GM19468 (cell line): ENCODE data around the gene SSB.
"Not testable (repeated sequence)": the region's sequence is repeated elsewhere in the genome, so short reads cannot be mapped to it uniquely, and the experiment has no call there.

ENCODE experiments used
- ATAC-seq: cut with Tn5 transposase; IDR thresholded peaks from one replicate; pipeline ENCODE4 v1.9.1; 2021; ENCODE audit warnings: mild to moderate bottlenecking, moderate library complexity, moderate number of reproducible peaks; ENCODE audit not compliant: unreplicated experiment; ENCODE audit errors: extremely low read depth

Gene SSB

DNA sequence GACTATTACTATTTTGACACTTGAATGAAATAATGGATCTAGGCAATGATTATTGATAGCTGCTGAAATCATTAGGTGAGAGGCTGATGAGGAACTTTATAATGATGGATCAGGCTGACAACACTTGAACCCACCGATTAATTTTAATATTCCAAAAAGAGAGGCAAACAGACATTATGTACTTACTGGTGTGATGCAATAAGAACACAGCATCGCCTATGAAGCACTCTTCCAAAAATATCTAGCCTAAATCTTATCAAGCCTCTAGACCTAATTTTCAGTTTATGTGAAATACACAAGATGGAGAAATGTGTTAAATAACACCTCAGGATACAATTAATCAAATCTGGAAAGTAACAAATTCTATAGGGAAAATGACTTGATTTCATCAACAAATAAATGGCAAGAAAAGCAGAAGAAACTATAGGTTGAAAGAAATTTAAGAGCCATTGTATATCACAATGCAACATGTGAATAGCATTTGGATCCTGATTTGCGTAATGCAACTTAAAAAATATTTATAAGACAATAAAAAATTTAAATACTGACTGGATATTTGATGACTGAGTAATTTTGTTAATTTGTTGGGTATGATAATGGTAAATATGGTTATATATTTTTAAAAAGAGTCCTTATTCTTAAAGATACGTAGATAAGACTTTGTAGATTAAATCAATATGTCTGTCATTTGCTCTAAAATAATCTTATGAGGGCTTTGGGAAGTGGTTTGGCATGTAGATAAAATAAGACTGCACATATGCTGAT is 17.2 kb upstream of the SSB start:
- ATAC-seq: no peak

DNA sequence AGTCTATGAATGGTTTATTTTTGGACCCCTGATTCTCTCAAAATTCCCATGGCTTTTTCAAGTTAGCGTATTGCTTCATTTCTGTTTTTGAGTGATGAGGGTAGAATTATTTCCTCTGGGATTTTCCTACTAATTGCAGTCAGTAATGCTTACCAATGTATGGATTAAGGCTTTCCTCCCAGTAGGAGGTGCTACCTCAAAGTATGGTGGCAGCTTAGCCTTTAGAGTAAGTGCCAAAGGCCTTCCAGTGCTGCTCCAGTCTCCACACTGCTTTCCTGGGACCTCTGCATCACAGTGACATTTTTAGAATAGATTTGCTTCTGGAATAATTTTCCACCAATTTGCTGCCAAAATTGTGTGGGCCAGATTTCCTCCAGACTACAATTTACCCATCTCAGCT is 16.2 kb upstream of the SSB start:
- ATAC-seq: no peak

DNA sequence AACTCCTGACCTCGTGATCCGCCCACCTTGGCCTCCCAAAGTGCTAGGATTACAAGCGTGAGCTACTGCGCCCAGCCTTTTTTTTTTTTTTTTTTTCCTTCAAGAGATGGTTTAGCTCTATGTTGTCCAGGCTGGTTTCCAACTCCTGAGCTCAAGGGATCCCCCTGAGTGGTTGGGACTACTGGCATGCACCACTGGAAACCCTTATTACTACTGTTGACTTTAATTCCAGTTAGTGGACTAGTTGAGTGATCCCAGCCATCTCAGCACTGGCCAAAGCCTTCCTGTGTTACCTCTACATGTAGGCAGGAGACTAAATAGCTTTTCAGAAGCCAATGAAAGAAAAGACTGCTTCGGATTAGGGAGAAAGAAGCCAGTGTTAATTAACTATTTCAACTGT is 8.1 kb upstream of the SSB start:
- ATAC-seq: no peak

DNA sequence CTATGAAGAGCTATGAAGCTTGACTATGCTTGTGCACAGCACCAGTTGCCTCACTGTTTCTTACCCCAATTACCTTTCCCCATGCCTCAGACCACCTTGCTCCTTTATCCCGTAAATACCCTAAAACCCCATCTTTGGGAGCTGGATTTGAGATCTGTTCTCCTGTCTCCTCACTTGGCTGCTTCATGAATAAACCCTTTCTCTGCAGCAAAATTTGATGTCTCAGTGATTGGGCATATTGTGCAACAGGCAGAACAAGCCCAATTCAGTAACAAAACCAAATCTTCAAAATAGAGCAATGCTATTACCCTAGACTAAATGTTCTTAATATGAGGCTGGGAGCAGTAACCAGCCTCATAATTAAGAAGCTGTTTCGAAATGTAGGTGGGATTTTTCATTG is 3.5 kb upstream of the SSB start:
- no peak for ATAC-seq

DNA sequence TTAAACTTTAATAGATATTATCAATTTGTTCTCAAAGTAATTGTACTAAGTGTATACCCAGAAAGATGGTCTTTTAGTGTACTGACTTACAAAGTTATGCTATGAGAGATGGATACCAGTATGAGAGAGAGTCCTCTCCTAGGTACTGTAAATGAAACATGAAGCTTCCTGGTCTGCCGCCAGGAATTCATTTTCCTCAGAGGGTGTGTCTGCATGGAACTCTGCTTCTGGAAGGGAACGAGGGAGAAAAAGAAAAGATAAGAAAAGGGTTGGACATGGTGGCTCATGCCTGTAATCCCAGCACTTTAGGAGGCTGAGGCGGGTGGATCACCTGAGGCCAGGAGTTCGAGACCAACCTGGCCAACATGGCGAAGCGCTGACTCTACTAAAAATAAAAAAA is 2.2 kb upstream of the SSB start:
- no peak for ATAC-seq

DNA sequence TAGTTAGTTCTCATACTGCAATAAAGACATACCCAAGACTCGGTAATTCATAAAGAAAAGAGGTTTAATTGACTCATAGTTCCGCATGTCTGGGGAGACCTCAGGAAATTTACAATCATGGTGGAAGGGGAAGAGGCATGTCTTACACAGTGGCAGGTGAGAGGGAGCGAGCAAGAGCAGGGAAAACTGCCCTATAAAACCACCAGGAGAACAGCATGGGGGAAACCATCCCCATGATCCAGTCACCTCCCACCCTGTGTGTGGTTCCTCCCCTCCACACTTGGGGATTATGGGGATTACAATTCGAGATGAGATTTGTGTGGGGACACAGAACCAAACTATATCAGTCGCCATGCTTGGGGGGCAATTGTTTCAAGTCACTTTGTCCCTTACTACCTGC is 1.1 kb upstream of the SSB start:
- ATAC-seq: no peak

DNA sequence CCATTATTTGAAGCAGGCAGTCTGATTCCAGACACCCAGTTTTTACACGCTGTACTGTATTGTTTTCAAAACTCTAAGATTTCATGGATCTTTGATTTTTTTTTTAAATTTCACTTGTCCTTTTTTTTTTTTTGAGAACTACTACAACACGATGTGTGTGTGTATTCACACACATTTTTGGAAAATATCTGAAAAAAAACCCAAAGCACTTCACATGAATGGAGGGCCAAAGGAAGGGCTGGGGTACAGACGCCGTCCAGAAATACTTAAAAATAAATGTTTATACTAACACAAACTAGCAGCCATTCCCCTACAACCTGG is 314 bp upstream of the SSB start:
- no peak for ATAC-seq

DNA sequence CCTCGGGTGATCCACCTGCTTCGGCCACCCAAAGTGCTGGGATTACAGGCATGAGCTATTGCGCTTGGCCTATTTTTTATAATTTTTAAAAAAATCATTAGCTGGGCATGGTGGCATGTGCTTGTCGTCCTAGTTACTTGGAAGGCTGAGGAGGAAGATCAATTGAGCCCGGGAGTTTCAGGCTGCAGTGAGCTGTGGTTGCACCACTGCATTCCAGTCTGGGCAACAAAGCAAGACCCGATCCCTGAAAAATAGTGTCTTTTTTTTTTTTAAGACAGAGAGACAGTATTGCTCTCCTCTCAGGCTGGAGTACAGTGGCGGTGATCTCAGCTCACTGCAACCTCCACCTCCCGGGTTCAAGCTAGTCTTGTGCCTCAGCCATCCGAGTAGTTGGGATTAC is 4.8 kb downstream of the SSB start:
- ATAC-seq: no peak

DNA sequence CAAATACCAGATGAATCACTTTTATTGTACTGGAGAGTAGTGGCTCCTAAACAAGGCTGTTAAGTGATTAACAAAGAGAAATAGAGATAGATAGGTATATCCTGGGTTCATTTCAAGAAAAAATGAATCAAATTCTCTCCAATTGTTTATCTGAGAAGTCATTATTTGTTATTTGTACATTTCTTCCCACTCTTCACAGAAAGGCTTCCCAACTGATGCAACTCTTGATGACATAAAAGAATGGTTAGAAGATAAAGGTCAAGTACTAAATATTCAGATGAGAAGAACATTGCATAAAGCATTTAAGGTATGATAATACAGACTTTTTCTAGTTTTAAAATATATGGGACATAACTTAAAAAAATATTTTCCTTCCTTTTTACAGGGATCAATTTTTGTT is 7.9 kb downstream of the SSB start:
- no peak for ATAC-seq

DNA sequence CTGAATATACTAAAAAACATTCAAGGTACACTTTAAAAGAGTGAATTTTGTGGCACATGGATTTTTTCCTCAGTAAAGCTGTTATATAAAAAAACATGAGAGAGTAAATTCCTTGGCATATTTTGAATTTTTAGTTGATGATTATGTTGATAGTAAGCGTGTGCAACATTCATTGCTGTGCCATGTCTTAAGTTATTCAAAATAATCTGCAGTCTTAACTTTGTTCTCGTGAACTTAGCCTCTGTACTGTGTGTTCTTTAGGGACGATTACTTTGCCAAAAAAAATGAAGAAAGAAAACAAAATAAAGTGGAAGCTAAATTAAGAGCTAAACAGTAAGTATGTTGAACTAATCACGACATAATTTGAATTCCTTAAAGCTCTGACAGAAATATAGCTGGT is 9.6 kb downstream of the SSB start:
- ATAC-seq: no peak

DNA sequence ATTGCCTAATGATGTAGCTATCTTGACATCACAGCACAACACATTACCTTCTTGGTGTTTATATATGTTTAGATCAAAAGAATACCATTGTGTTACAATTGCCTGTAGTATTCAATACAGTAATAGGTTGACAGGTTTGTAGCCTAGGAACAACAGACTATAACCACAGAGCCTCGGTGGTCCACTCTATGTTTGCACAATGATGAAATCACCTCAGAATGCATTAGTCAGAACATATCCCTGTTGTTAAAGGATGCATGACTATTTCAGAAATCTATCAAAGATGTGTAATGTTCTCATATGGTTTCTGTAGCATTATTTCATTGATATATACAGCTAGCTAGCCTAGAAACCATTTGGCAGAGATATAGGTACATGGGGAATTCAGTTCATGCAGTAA is 17.2 kb downstream of the SSB start:
- ATAC-seq: no peak

DNA sequence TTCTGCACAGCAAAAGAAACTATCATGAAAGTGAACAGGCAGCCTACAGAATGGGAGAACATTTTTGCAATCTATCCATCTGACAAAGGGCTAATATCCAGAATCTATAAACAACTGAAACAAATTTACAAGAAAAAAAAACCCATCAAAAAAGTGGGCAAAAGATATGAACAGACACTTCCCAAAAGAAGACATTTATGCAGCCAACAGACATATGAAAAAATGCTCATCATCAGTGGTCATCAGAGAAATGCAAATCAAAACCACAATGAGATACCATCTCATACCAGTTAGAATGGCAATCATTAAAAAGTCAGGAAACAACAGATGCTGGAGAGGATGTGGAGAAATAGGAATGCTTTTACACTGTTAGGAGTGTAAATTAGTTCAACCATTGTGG is 18.3 kb downstream of the SSB start:
- not testable (repeated sequence) for ATAC-seq

DNA sequence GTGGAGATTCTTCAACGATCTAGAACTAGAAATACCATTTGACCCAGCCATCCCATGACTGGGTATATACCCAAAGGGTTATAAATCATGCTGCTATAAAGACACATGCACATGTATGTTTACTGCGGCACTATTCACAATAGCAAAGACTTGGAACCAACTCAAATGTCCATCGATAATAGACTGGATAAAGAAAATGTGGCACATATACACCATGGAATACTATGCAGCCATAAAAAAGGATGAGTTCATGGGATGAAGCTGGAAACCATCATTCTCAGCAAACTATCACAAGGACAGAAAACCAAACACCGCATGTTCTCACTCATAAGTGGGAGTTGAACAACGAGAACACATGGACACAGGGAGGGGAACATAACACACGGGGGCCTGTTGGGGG is 18.7 kb downstream of the SSB start:
- ATAC-seq: not testable (repeated sequence)

DNA sequence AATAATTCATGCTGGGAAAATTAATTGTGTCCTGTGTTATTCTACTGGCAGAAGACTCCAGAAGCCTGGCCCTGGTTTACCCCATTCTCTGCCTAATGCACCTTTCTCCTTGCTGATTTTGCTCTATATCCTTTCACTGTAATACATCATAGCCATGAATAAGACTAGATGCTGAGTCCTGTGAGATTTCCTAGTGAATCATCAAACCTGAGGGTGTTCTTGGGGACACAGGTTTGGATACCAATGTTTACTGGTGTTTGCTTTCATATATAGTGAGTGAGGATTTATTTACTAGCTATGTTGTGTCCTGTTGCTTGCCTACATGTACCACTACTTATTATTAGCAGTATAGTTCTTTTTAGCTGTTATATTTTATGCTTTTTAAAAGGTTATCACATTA is 19.6 kb downstream of the SSB start:
- no peak for ATAC-seq

DNA sequence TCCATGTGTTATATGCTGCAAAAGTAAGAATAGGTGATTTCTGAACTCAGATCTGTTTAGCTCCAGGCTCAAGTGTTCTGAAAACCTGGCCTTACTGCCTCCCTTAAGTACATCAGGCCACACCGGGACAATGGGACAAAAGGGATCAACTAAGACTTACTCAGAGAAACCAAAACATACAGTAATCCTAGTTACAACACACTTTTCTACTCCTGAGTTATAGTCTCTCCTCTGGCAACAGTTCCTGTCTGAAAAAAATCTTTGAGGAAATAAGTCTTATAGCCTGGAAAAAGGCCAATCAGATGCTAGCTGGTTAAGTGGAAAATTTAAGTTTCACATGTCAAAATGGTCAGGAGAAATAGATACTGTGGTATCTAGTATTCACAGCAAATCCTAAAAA is 20.4 kb downstream of the SSB start:
- ATAC-seq: no peak

DNA sequence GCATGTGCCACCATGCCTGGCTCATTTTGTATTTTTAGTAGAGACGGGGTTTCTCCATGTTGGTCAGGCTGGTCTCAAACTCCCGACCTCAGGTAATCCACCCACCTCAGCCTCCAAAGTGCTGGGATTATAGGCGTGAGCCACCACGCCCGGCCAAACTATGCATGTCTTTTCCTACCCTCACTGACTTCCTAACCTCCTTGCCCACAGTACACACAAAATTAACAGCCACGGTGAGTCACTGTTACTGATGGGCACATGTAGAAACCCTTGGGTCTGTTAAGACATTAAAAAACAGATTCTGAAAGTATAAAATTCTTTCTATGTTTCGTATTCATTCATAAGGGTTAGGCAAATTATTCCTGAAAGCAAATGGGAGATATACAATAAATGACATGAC is 21.4 kb downstream of the SSB start:
- not testable (repeated sequence) for ATAC-seq

DNA sequence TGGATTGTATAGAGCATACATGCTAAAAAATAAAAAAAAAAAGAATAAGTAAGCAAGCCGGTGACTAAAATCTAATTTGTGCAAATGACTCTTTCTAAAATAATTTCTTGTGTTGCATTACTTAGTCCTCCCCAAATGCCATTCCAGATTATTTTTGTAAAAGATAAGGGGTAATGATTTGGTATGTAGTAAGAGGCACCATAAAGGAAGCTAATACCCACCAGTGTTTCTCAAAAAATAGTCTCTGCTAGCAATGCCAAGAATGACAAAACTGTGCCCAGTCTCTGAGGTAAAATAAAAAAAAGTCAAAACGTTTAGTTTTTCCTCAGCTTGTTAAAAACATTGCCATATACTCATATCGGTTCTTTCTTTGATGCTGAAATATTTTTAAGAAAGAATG is 23.4 kb downstream of the SSB start:
- ATAC-seq: no peak

DNA sequence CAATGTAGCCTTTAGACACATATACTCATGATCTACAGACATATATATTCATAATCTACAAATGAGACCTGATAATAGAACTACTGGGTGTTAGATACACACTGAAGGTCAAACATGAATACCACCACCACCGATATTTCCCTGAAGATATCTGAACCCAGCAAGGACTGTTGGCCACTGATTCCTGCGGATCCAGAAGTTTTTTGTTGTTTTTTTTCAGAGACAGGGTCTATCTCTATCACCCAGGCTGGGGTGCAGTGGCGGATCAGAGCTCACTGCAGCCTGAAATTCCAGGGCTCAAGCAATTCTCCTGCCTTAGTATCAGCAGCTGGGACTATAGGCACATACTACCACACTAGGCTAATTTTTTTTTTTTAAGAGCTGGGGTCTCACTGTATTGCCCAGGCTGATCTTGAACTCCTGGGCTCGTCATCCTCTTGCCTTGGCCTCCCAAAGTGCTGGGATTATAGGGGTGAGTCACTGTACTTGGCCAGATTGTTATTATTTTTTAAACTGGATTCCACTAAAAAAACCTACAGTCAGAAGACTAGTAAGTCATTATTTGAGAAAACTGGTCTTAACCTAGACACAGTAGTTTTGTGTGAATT is 24.2 kb downstream of the SSB start:
- no peak for ATAC-seq

DNA sequence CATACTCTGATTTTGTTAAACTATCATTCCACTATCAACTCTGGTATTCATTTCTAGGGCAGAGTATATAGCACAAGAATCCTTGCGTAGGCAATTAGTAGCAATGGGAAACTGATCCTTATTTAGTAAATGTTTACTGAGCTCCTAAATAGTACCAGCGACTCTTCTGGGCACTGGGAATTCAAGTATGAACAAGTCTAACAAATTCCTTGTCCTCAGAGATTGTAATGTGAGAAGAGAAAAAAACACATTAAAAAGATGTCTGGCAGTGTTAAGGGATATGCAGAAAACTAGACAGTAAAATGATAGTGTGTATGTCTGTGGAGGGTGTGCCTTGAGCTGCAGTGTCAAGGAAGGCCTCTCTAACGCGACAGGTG is 25.3 kb downstream of the SSB start:
- ATAC-seq: no peak

DNA sequence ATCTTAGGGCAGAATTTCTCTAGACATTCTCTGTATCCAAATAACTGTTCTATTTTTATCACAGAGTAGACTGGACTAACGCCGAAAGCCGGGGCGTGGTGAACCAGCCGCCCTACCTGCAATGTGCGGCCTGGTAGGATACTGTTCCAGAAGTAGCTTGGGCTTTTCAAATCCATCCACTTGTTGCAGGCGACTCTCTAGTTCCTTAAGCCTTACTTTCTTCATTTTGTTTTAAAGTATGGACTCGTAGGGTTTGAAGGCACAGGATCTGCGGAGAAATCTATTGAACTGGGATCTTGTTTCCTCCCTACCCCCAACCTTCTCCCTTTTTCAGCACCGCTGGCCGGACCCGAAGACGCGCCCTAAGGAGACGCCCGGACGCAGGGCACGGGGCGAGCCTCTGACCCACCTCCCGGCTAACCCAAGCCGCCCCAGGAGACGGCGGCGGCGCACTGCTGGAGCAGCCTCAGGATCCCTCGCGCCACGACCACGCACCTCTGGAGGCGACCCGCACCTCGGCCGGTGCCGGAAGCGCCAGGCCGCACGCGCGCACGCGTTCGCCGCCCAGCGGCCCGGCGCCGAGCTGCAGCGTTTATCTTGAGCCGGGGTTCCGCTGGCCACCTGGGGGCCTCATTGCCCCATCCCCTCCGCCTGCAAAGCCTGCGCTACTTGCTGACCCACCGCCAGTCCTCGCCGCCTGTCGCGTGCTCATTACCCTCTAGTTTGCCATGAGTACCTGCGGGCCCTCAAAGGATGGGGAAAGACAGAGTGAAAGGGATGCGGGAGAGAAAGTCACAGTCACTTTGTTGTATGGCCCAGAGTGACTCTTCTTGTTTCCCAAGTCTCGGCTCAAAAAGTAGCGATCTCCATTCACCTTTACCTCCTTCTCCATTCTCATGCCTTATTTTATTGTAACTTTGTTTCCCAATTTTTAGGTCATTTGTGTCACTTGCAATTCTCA is 26.0 kb downstream of the SSB start, which contains the start of gene METTL5:
METTL5 (minus strand) TSS at position 533 of the 961 bp plus-strand sequence; CDS start at position 225, 308 bp downstream.
- no peak for ATAC-seq
